ENCODE data around the gene CFAP92.
A peak's percentile ranks its signal among the peaks of the same experiment; 100 is the strongest.

Gene CFAP92

GRCh38 chr3:128987302-128988100 lies 6.4 kb downstream of the CFAP92 start:
- no peak for DNase-seq

DNA sequence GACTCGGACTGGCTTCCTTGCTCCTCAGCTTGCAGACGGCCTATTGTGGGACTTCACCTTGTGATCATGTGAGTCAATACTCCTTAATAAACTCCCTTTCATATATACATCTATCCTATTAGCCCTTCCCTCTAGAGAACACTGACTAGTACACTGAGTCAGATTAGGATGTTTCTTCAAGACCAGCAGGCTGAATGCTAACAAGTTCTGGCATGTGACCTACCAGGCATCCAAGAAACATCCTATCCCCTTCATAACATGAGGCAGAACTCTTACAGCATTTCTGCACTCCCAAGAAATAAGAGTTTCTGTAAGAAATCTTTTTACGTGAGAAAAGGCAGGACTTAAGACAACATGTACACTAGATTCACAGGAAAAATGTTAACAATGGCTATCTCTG lies 9.3 kb downstream of the CFAP92 start:
- no peak for DNase-seq

DNA sequence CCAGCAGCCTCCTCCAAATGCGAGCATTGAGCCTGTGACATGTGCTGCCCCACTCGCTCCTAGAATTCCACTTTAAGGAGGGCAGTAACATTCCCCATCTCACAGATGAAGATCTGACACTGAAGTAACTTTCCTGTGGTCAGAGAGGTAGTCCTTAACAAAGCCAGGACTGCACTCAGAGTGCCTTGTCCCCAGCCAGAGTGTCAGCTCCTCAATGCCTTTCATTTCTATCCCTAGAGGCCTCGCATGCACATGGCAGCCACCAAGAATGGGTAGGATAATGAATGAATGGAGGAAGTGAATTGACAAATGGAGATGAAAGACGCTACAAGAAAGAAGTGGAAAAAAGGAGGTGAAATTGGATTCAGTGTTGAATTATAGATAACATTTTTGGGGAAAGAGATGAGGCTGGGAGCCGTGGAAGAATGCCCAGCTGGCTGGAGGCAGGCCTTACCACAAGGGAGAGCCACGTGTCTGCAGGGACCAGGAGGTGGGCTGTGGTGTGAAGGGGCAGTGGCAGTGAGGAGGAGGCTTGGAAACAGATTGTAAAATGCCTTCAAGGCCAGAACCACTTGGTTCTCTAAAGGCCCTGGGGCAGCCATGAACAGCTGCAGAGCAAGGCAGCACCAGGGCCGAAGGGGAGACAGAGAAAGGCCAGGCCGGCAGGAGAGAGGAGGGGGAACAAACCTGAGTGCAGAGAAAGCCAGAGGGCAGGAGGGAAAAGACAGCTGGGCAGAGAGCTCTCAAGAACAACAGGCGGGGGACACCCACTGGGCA lies 10.4 kb downstream of the CFAP92 start:
- no peak for DNase-seq

- no peak for DNase-seq
Observed at GRCh38 chr3:128975276-128975675, 18.6 kb downstream of the CFAP92 start.

DNA sequence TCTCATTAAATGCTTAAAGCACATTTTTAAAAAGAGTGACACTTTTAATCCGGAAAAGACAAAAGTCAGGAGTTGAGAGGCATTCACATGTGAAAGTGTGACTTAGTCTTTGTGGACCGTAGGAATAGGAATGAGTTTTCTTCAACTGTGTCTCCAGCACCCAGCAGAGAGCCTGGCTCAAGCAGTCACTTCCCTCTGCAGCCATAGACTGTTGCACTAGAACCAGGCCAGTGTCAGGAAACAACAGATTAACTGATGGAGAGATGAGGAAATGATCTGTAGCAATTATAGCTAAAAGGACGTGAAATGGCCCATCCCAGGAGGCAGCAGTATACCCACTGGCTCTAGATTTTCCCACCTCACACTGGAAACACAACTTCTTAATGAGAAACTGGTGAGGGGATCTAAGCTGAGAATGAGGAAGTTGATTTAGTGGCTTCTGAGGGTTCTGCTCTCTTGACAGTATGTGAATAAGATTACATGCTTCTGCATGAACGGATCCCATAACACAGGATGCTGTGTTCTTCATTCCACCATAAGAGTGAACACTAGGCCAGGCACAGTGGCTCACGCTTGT lies 19.8 kb downstream of the CFAP92 start:
- DNase-seq, result no peak

DNA sequence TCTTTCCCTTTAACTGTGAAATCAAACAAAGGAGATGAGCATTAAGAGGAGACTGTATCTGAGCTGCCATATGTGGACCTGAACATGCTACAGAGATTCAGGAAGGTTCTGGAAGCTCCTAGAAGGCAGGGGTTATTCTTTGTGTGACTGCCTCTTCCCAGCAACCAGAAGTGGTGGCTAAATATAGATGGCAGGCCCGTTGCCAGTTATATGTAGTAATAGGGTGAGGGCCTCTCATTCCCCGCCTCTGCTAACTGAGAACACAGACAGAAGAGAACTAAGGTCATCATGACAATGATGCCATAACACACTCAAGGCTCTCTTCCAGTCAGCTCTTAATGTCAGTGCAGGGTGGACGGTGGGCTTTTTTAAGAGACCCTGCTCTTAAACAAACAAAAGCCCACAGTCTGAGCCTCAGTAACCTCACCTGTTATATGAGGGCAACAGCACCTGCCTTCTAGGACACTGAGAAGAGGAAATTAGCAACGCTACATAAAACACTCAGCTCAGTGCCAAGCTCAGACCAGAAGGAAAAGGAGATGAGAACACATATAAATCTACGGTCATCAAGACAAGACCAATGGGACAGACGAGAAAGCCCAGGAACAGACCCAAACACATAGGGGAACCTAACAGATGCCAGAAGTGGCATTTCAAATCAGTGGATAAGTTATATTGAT lies 22.3 kb downstream of the CFAP92 start:
- no peak for DNase-seq

DNA sequence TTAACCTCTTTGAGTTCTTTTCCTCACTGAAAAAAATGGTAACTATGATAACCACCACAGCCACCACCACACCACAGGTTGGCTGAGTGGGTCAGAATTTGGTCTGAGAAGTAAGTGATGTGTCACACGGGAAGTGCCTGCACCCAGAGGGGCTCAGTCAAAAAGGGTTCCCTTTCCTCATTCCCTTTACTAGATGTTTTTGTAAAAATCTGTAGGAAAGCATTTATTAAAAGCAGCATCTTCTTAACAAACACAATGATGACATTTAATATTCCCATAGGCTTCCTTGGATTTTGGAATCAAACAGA lies 23.2 kb downstream of the CFAP92 start:
- no peak for DNase-seq

DNA sequence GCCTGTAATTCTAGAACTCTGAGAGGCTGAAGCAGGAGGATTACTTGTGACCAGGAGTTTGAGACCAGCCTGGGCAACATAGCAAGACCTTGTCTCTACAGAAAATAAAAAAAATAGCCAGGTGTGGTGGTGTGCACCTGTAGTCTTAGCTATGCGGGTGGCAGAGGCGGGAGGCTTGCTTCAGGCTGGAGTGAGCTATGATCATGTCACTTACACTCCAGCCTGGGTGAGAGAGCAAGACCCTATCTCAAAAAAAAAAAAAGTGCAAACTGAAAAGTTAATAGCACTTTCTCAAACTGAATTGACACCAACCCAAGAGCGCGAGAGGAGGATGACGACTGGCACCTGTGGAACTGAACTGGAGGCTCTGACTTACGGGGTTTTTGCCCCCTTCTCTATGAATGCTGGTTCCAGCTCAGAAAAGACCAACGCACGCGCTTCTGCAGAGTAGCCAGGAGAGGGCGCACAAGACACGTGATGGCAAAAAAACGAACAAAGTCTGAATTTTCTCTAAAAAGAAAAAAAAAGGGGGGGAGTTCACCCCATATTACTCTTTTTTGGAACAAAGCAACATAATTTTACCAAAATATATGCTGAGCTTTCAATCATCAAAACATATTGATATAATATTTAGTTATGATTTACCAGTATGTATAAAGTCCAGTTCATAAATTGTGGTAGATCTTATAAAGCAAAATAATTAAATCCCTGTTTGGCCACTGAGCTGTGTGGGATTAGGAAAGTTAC lies 23.7 kb downstream of the CFAP92 start:
- peak; percentile 42 for DNase-seq

GRCh38 chr3:128967748-128968355 lies 26.0 kb downstream of the CFAP92 start:
- no peak for DNase-seq

- DNase-seq, result no peak
Observed at GRCh38 chr3:128965818-128966217, 28.1 kb downstream of the CFAP92 start.

GRCh38 chr3:128965280-128965679 lies 28.6 kb downstream of the CFAP92 start:
- DNase-seq, result no peak

DNA sequence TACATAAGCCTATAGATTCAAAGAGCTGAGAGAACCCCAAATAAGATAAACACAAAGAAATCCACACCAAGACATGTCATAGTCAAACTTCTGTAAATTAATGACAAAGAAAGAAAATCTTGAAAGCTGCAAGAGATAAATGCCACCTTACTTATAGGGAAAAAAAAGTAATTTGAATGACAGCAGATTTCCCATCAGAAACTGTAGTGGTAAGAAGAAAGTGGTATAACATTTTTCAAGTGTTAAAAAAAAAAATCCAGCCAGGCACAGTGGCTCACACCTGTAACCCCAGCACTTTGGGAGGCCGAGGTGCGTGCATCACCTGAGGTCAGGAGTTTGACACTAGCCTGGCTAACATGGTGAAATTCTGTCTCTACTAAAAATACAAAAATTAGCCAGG lies 37.4 kb downstream of the CFAP92 start:
- DNase-seq, result no peak

DNA sequence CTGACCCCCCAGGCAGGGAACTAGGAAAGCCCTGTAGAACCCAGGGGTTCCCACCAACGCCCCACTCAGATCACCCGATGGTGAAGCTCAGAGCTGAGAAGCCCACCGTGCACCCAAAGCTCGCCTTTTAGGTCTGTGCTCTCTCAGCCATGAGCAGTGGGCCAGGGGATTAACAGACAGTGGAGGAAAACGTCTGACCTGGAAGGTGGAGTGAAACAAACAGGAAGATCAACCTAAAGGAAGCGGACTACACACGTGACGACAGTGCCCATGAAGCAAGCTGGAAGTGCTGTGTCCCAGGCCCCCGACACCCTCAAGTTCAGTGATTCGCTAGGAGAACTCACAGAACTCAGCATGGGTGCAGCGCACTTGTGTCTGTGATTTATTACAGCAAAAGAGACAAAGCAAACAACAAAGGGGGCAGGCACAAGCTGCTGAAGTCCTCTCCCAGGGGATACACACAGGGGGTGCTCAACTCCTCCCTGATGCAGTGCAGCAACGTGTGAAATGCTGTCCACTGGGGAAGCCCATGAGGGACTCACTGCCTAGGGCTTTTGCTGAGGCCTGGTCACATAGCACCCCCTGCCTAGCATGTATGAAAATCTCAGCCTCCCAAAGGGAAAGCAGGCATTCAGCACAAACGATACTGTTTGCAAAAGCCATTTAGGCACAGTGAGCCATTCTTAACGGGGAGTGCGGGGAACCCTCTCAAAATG lies 43.5 kb downstream of the CFAP92 start:
- DNase-seq, result no peak

DNA sequence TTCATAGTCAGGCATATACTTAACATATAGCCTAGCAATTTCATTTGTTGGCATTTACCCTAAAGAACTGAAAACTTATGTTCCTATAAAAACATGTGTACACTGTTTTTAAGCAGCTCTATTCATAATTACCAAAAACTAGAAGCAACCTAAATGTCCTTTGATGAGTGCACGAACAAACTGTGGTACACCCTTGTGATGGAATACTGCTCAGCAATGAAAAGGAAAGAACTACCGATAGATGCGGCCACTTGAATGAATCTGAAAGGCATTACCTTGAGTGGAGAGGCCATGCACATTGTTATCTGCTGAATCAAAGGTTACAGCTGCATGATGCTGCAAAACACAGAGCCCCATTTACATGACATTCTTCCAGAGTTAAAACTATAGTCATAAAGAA lies 44.7 kb downstream of the CFAP92 start:
- no peak for DNase-seq

GRCh38 chr3:128946411-128946810 lies 47.5 kb downstream of the CFAP92 start:
- DNase-seq, result no peak

DNA sequence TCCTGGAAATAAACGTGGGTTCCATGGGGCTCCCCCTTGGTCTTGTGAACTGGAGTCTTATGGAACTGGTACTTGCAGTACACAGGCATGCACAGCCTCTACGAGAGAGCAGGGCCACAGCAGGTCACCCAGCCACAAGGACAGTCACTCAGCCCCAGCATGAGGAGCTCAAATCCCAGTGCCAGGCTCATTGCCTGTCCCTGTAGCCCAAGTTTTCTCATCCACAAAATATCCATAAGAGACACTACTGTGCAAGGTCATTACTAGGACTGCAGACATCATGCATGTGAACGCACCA lies 48.0 kb downstream of the CFAP92 start:
- no peak for DNase-seq

GRCh38 chr3:128945041-128945877 lies 48.6 kb downstream of the CFAP92 start:
- no peak for DNase-seq

DNA sequence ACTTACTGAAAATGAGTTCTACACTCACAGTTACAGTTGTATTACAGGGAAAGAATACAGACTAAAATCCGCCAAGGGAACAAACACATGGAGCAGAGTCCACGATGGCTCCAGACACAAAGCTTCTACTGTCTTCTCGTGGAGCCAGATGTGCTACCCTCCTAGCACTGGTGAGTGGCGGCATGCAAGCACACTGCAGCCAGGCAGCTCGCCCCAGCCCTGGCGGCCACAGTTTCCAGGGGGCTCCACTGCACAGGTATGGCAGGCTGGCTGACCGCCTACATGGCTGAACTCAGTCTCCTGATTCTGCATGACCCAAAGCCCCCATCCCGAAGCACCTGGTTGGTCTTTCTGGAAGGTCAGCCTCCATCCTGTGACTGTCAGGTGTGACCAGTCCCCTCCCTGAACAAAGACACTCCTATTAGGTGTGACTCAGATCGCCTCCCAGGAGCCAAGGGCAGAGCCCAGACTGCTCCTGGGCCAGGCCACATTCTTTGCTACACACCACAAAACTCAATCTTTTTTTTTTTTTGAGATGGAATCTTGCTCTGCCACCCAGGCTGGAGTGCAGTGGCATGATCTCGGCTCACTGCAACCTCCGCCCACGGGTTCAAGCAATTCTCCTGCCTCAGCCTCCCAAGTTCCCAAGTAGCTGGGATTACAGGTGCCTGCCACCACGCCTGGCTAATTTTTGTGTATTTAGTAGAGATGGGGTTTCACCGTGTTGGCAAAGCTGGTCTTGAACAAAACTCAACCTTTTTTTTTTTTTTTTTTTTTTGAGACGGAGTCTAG lies 51.5 kb downstream of the CFAP92 start:
- no peak for DNase-seq

GRCh38 chr3:128940252-128940651 lies 53.6 kb downstream of the CFAP92 start:
- no peak for DNase-seq

DNA sequence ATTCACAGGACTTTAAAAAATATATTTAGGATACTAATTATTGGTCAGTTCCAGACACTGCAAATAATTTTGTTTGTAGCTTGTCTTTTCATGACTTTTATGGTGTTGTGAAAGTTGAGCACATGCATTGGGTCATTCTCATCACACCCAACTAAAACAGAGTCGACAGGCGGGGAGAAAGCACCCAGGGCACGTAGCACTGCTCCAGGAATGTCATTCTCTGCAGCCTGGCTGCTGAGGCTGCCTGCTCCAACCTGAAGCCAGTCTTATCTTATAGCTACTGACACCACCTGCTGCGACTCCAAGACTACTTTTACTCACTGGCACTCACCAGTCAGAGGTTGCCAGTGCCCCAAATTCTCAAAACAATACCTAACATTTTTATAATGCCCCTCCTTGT lies 57.5 kb downstream of the CFAP92 start:
- no peak for DNase-seq

Measured in right kidney (tissue), 1 donor.